HEK293 (cell line): ENCODE data around the gene SH3TC1.

ENCODE experiments used
- CTCF ChIA-PET: fragments of 350-600 bp; formaldehyde crosslinking; extraction: SDS; loops from one replicate; lab custom pipeline; 2021; ENCODE audit warnings: antibody characterized with exemption; lab: Yijun Ruan, JAX
- POLR2A ChIA-PET: fragments of 300-600 bp; formaldehyde crosslinking; extraction: SDS; loops from one replicate; lab custom pipeline; 2020; ENCODE audit warnings: antibody characterized with exemption, inconsistent platforms; lab: Yijun Ruan, JAX
- H3K27ac ChIP-seq: fragments of 200-500 bp; sonication (Bioruptor generic); 2 replicates; pipeline ENCODE4 v1.5.1; 2014; ENCODE audit warnings: low read depth, low read length, control low read depth, inconsistent platforms; ENCODE audit errors: extremely low read depth
- H3K36me3 ChIP-seq, 2 experiments: fragments of 200-500 bp in 1 of 2; sonication (Bioruptor generic) in 1 of 2; 1 replicate in 1 of 2; 2 replicates in 1 of 2; pipeline ENCODE4 v1.5.1; 2014 to 2017; ENCODE audit warnings: inconsistent platforms in 2 of 2, low read length in 2 of 2; ENCODE audit not compliant: control insufficient read depth in 2 of 2, insufficient read depth in 1 of 2
- H3K4me1 ChIP-seq: fragments of 200-500 bp; sonication (Bioruptor generic); 2 replicates; pipeline ENCODE4 v1.5.1; 2014; ENCODE audit warnings: mild to moderate bottlenecking, low read length, inconsistent platforms; ENCODE audit not compliant: control insufficient read depth, insufficient read depth
- H3K4me3 ChIP-seq: 2 replicates; pipeline ENCODE4 v1.5.1; 2011; ENCODE audit warnings: low read depth, mild to moderate bottlenecking, control low read depth, low read length, moderate library complexity
- H3K9me3 ChIP-seq: fragments of 200-500 bp; sonication (Bioruptor generic); 2 replicates; pipeline ENCODE4 v1.5.1; 2014; ENCODE audit warnings: low read depth, low read length, inconsistent platforms; ENCODE audit not compliant: control insufficient read depth, insufficient read depth
- GLI4 ChIP-seq: fragments of 450-650 bp; formaldehyde crosslinking; IDR thresholded peaks from 2 replicates; pipeline ENCODE4 v1.5.1; 2016; ENCODE audit warnings: missing biosample characterization, missing genetic modification characterization
- ZBTB17 ChIP-seq: fragments of 450-650 bp; formaldehyde crosslinking; IDR thresholded peaks from 2 replicates; pipeline ENCODE4 v1.5.1; 2016; ENCODE audit warnings: missing biosample characterization, missing genetic modification characterization
- ZFP37 ChIP-seq: fragments of 450-650 bp; formaldehyde crosslinking; IDR thresholded peaks from 2 replicates; pipeline ENCODE4 v1.5.1; 2016; ENCODE audit warnings: missing biosample characterization, missing genetic modification characterization
- ZNF157 ChIP-seq: fragments of 450-650 bp; formaldehyde crosslinking; IDR thresholded peaks from 2 replicates; pipeline ENCODE4 v1.5.1; 2016; ENCODE audit warnings: missing biosample characterization, missing genetic modification characterization
- ZNF311 ChIP-seq: fragments of 450-650 bp; formaldehyde crosslinking; IDR thresholded peaks from 2 replicates; pipeline ENCODE4 v1.5.1; 2017; ENCODE audit warnings: missing biosample characterization, missing genetic modification characterization, borderline replicate concordance
- ZNF341 ChIP-seq: fragments of 450-650 bp; formaldehyde crosslinking; IDR thresholded peaks from 2 replicates; pipeline ENCODE4; 2016; ENCODE audit warnings: low read depth, missing biosample characterization, missing genetic modification characterization
- ZNF350 ChIP-seq: fragments of 450-650 bp; formaldehyde crosslinking; IDR thresholded peaks from 2 replicates; pipeline ENCODE4 v1.5.0; 2017; ENCODE audit warnings: missing biosample characterization, mild to moderate bottlenecking, missing genetic modification characterization
- ZNF366 ChIP-seq: fragments of 450-650 bp; formaldehyde crosslinking; conservative IDR thresholded peaks from 2 replicates; pipeline ENCODE4 v1.5.1; 2016; ENCODE audit warnings: missing biosample characterization, missing genetic modification characterization
- ZNF404 ChIP-seq: fragments of 450-650 bp; formaldehyde crosslinking; IDR thresholded peaks from 2 replicates; pipeline ENCODE4 v1.5.1; 2017; ENCODE audit warnings: missing biosample characterization, missing genetic modification characterization
- ZNF585B ChIP-seq: fragments of 450-650 bp; formaldehyde crosslinking; IDR thresholded peaks from 2 replicates; pipeline ENCODE4 v1.5.1; 2016; ENCODE audit warnings: missing biosample characterization, missing genetic modification characterization
- ZNF623 ChIP-seq: fragments of 450-650 bp; formaldehyde crosslinking; IDR thresholded peaks from 2 replicates; pipeline ENCODE4 v1.5.1; 2016; ENCODE audit warnings: missing biosample characterization, missing genetic modification characterization
- ZNF654 ChIP-seq: fragments of 450-650 bp; formaldehyde crosslinking; IDR thresholded peaks from 2 replicates; pipeline ENCODE4 v1.5.1; 2016; ENCODE audit warnings: low read depth, missing biosample characterization, missing genetic modification characterization
- ZNF768 ChIP-seq: fragments of 450-650 bp; formaldehyde crosslinking; IDR thresholded peaks from 2 replicates; pipeline ENCODE4 v1.5.1; 2018; ENCODE audit warnings: missing biosample characterization, mild to moderate bottlenecking, missing genetic modification characterization
- ZNF776 ChIP-seq: fragments of 450-650 bp; formaldehyde crosslinking; IDR thresholded peaks from 2 replicates; pipeline ENCODE4 v1.5.0; 2017; ENCODE audit warnings: missing biosample characterization, missing genetic modification characterization, borderline replicate concordance
- ZNF792 ChIP-seq: fragments of 450-650 bp; formaldehyde crosslinking; IDR thresholded peaks from 2 replicates; pipeline ENCODE4 v1.5.1; 2016; ENCODE audit warnings: missing biosample characterization, missing genetic modification characterization
- ZSCAN30 ChIP-seq: fragments of 450-650 bp; IDR thresholded peaks from 2 replicates; pipeline ENCODE4 v1.5.1; 2018; ENCODE audit warnings: missing biosample characterization, mild to moderate bottlenecking, missing genetic modification characterization, moderate library complexity
- TF ChIP-seq, protein P1 (sequence below): fragments of 450-650 bp; formaldehyde crosslinking; IDR thresholded peaks from 2 replicates; pipeline ENCODE4 v1.5.1; 2016; ENCODE audit warnings: missing biosample characterization, missing genetic modification characterization

The SH3TC1 gene

GRCh38 chr4:8192748-8193738 is 6.0 kb upstream of the SH3TC1 start:
- H3K9me3 ChIP-seq = no peaks in the 10 kb centered on the region
- POLR2A ChIA-PET = no interaction called here
- TF ChIP-seq, protein P1, sequence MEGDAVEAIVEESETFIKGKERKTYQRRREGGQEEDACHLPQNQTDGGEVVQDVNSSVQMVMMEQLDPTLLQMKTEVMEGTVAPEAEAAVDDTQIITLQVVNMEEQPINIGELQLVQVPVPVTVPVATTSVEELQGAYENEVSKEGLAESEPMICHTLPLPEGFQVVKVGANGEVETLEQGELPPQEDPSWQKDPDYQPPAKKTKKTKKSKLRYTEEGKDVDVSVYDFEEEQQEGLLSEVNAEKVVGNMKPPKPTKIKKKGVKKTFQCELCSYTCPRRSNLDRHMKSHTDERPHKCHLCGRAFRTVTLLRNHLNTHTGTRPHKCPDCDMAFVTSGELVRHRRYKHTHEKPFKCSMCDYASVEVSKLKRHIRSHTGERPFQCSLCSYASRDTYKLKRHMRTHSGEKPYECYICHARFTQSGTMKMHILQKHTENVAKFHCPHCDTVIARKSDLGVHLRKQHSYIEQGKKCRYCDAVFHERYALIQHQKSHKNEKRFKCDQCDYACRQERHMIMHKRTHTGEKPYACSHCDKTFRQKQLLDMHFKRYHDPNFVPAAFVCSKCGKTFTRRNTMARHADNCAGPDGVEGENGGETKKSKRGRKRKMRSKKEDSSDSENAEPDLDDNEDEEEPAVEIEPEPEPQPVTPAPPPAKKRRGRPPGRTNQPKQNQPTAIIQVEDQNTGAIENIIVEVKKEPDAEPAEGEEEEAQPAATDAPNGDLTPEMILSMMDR (tag by site-specific recombination) = peak; percentile 43
- TF ChIP-seq ZNF341 (tag by site-specific recombination) (0 out of 2 replicates have a peak, but pooled peaks have one; percentile 10), ZNF654 (tag by site-specific recombination) (peak; percentile 16; the same call in 1 of the 2 replicates), ZNF768 (tag by site-specific recombination) (no peak)

DNA sequence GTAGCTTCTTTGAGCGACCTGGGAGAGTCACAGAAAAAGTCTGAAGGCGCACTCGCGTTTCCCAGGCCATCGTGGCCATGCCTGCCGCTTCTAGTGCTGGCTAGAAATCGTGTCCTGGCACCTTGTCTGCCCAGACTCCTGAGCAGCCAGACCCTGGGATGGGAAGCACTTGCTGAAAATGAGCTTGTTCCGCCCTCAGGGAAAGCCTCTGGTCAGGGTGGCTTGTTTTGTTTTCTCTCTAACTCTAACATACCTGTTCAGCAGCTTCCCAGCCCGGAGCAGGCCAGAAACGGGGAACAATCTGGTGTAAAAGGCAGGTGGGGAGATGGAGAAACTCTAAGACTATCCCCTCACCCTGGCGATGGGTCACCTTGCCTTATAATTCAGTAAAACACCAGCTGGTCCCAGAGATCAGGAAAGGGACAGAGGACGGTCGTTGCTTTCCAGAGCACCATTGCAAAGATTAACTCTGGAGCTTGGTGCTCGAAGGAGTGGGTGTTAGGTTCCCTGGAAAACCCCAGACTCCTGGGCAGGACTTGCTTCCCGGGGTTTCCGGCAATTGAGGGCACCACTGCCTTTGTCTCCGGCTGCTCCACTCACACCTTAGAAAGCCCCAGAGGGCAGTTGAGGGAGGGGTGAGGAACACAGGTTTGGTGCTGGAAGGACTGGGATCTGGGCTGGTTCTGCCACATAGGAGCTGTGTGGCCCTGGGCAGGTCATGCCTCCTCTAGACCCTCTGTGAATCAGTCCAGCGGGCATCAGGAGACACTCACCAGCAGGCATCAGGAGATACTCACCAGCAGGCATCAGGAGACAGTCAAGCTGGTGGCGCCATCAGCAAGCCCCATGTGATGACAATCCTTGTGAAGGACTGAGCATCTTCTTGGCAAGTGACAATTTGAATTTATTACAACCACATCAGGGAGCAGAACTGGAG is 4.5 kb upstream of the SH3TC1 start:
- ChIA-PET CTCF (interaction anchor here (0.9 to 5.4 kb wide), 2 partner anchors 17 to 47 kb away, joined by 3 to 47 read pairs; no protein-coding TSS in a partner anchor), POLR2A (no interaction called here)
- no peak for TF ChIP-seq ZNF776 (tag by site-specific recombination)
- peak; percentile 85 for TF ChIP-seq ZSCAN30 (tag by site-specific recombination)
- H3K9me3 ChIP-seq = no peaks in the 10 kb centered on the region
- no peak overlapping the region for H3K4me3 ChIP-seq
- H3K4me1 ChIP-seq = no peaks in the 10 kb centered on the region
- no peak overlapping the region for H3K27ac ChIP-seq
- H3K36me3 ChIP-seq = no peaks in the 10 kb centered on the region

More at GRCh38 chr4:8192748-8193738, 6.0 kb upstream of the SH3TC1 start:
- H3K4me3 ChIP-seq = no peak overlapping the region
- H3K4me1 ChIP-seq = no peaks in the 10 kb centered on the region
- H3K27ac ChIP-seq = no peak overlapping the region
- CTCF ChIA-PET = interaction anchor here (5.4 kb wide), 1 partner anchor 16 kb away, joined by 47 read pairs; no protein-coding TSS in a partner anchor
- H3K36me3 ChIP-seq = no peaks in the 10 kb centered on the region

DNA sequence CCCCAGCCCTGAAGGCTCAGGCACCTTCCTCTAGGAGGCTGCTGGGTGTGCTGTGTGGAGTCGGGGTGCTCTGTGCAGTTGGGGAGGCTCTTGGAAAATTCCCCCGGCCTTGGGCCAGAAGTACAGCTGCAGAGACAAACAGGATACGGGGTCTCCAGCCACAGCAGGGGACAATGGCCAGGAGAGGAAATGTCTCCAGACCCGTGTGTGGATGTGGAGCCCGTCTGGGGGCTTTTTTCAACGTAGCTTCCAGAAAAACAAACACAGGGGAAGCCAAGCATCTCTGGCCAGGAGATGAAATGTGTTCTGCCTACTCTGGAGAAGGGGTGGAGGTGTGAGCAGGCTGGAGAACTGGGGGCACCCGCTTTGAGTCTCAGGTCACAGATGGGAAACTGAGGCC is 3.7 kb upstream of the SH3TC1 start:
- H3K9me3 ChIP-seq = no peaks in the 10 kb centered on the region
- H3K4me1 ChIP-seq = no peaks in the 10 kb centered on the region
- H3K27ac ChIP-seq = no peak overlapping the region
- no peak overlapping the region for H3K4me3 ChIP-seq
- POLR2A ChIA-PET = no interaction called here
- H3K36me3 ChIP-seq = no peaks in the 10 kb centered on the region
- CTCF ChIA-PET = interaction anchor here (5.4 kb wide), 1 partner anchor 18 kb away, joined by 47 read pairs; no protein-coding TSS in a partner anchor
- TF ChIP-seq ZNF311 = no peak
- no peak for TF ChIP-seq ZNF792 (tag by site-specific recombination)
- no peak for TF ChIP-seq GLI4
- no peak for TF ChIP-seq ZNF585B (tag by site-specific recombination)
- TF ChIP-seq ZNF350 (tag by site-specific recombination) = no peak
- no peak for TF ChIP-seq ZBTB17
- no peak for TF ChIP-seq ZNF404 (tag by site-specific recombination)
- TF ChIP-seq ZNF157 = no peak
- TF ChIP-seq ZNF366 (tag by site-specific recombination) = no peak
- TF ChIP-seq ZFP37 (tag by site-specific recombination) = no peak
- TF ChIP-seq ZNF623 = no peak
- TF ChIP-seq, all 188 proteins: peak for 0
